Fibroblast of villous mesenchyme (primary cell): ENCODE results near the gene ATP6V1G2. TPM values are rescaled to one million over a fixed set of nuclear protein-coding genes. Genes with fewer than 3 reads are reported as not detected.

ENCODE experiments used
- DNase-seq: peaks from one replicate; pipeline ENCODE4 v3.0.0-alpha.2; 2010; ENCODE audit warnings: low read depth
- H3K4me3 ChIP-seq: 2 replicates; pipeline ENCODE4 v1.5.1; 2011; ENCODE audit warnings: low read depth, mild to moderate bottlenecking, low read length
- total RNA-seq: library from RNA; depleted of rRNA; stranded (reverse); fragments of >200 nt; gene quantifications from 2 replicates; pipeline ENCODE4 v1.2.3, GENCODE V29; 2012
- TF ChIP-seq, protein P1 (sequence below): IDR thresholded peaks from 2 replicates; pipeline ENCODE4 v1.5.1; 2012; ENCODE audit warnings: low read depth, mild to moderate bottlenecking, low read length; ENCODE audit not compliant: insufficient read depth

Gene ATP6V1G2
- total RNA-seq, 1 donor = 3.0 TPM

DNA sequence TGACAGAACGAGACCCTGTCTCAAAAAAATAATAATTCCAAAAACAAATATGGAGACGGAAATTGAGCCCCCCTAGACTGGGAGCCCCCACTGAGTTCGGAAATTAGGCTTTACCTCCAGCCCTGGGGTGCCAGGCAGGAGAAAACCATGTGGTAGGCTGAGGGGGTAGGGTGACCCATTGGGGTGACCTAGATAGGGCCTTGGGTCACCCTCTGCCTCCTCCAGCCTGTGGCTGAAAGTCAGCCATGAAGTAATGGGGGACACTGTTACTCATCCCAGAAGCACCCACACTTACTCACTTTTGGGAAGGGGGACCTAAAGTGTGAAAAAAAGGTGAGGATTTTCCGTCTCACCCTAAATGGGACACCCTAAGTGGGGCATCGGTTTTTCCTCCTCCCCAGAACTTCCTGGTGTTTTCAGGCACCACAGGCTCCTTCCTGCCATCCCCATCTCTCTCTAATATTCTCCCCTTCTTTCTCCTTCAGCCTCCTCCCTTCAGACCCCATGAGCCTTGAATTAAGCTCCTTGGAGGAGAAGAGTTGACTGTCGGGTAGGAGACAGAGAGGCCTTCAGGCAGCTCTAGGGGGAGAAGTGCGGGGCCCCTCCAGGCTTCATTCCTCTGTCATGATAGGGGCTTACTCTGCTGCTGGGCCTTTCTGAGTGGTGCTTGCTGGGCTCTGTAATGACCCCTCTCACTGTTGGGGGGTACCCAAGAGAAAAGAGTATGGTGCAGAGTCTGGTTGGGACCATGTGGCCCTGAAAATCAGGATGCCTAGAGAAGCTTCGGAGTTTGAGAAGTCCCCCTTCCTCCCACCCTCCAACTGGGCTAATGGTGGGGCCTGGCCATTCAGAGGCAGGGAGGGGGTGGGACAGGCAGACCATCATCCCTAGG lies 33.4 kb upstream of the ATP6V1G2 start:
- no peak for DNase-seq
- TF ChIP-seq, protein P1, sequence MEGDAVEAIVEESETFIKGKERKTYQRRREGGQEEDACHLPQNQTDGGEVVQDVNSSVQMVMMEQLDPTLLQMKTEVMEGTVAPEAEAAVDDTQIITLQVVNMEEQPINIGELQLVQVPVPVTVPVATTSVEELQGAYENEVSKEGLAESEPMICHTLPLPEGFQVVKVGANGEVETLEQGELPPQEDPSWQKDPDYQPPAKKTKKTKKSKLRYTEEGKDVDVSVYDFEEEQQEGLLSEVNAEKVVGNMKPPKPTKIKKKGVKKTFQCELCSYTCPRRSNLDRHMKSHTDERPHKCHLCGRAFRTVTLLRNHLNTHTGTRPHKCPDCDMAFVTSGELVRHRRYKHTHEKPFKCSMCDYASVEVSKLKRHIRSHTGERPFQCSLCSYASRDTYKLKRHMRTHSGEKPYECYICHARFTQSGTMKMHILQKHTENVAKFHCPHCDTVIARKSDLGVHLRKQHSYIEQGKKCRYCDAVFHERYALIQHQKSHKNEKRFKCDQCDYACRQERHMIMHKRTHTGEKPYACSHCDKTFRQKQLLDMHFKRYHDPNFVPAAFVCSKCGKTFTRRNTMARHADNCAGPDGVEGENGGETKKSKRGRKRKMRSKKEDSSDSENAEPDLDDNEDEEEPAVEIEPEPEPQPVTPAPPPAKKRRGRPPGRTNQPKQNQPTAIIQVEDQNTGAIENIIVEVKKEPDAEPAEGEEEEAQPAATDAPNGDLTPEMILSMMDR = no peak
- H3K4me3 ChIP-seq = no peak overlapping the region

DNA sequence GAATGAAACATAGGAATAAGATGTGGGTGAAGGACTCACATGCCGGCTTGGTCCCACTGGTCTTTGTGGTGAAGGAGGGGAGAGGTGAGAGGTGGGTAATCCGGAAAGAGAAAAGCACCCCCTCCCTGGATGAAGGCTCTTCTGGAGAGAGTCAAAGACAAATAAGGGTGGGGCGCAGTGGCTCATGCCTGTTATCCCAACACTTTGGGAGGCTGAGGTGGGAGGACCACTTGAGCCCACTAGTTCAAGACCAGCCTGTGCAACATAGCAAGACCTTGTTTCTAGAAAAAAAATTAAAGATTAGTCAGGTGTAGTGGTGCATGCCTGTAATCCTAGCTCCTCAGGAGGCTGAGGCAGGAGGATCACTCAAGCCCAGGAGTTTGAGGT lies 32.7 kb upstream of the ATP6V1G2 start:
- no peak for DNase-seq
- TF ChIP-seq, protein P1 = no peak
- no peak overlapping the region for H3K4me3 ChIP-seq

DNA sequence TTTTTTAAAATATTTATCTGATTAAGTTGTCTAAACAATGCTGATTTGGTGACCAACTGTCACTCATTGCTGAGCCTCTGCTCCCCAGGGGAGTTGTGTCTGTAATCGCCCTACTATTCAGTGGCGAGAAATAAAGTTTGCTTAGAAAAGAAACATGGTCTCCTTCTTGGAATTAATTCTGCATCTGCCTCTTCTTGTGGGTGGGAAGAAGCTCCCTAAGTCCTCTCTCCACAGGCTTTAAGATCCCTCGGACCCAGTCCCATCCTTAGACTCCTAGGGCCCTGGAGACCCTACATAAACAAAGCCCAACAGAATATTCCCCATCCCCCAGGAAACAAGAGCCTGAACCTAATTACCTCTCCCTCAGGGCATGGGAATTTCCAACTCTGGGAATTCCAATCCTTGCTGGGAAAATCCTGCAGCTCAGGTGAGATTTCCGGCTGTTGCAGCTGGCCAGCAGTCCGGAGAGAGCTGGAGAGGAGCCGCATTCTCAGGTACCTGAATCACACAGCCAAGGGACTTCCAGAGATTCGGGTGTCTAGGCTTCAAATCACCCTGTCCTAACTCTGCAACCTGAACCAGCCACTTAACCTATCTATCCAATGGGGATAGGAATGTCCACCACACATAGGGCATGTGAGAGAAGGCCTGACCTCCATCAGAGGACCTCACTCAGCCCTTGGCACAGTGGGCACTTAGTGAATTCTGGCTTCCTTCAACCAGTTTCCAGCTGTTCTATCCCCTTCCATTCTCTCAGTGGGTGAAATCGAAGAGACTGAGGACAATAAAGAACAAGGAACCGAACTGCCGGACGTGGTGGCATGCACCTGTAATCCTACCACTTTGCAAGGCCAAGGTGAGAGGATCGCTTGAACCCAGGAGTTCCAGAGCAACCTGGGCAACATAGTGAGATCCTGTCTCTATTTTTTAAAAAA lies 32.0 kb upstream of the ATP6V1G2 start:
- DNase-seq = no peak
- no peak overlapping the region for H3K4me3 ChIP-seq
- TF ChIP-seq, protein P1 = no peak

DNA sequence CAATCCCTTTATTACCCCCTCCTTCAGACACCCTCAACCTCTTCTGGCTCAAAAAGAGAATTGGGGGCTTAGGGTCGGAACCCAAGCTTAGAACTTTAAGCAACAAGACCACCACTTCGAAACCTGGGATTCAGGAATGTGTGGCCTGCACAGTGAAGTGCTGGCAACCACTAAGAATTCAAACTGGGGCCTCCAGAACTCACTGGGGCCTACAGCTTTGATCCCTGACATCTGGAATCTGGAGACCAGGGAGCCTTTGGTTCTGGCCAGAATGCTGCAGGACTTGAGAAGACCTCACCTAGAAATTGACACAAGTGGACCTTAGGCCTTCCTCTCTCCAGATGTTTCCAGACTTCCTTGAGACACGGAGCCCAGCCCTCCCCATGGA lies 31.2 kb upstream of the ATP6V1G2 start:
- TF ChIP-seq, protein P1 = no peak
- no peak for DNase-seq
- no peak overlapping the region for H3K4me3 ChIP-seq

DNA sequence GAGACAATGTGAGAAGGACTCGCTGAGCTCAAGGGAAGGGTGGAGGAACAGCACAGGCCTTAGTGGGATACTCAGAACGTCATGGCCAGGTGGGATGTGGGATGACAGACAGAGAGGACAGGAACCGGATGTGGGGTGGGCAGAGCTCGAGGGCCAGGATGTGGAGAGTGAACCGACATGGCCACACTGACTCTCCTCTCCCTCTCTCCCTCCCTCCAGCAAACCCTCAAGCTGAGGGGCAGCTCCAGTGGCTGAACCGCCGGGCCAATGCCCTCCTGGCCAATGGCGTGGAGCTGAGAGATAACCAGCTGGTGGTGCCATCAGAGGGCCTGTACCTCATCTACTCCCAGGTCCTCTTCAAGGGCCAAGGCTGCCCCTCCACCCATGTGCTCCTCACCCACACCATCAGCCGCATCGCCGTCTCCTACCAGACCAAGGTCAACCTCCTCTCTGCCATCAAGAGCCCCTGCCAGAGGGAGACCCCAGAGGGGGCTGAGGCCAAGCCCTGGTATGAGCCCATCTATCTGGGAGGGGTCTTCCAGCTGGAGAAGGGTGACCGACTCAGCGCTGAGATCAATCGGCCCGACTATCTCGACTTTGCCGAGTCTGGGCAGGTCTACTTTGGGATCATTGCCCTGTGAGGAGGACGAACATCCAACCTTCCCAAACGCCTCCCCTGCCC lies 30.6 kb upstream of the ATP6V1G2 start:
- H3K4me3 ChIP-seq = no peak overlapping the region
- TF ChIP-seq, protein P1 = no peak
- DNase-seq = no peak

DNA sequence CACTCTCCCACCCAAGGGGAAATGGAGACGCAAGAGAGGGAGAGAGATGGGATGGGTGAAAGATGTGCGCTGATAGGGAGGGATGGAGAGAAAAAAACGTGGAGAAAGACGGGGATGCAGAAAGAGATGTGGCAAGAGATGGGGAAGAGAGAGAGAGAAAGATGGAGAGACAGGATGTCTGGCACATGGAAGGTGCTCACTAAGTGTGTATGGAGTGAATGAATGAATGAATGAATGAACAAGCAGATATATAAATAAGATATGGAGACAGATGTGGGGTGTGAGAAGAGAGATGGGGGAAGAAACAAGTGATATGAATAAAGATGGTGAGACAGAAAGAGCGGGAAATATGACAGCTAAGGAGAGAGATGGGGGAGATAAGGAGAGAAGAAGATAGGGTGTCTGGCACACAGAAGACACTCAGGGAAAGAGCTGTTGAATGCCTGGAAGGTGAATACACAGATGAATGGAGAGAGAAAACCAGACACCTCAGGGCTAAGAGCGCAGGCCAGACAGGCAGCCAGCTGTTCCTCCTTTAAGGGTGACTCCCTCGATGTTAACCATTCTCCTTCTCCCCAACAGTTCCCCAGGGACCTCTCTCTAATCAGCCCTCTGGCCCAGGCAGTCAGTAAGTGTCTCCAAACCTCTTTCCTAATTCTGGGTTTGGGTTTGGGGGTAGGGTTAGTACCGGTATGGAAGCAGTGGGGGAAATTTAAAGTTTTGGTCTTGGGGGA lies 29.7 kb upstream of the ATP6V1G2 start:
- no peak for DNase-seq
- no peak overlapping the region for H3K4me3 ChIP-seq
- TF ChIP-seq, protein P1 = no peak
